OCI-LY7 (cell line): ENCODE measurements around the gene STMN1.

ENCODE experiments used
- EZH2phosphoT487 ChIP-seq: fragments of 200-600 bp; sonication (generic); IDR thresholded peaks from 2 replicates; pipeline ENCODE4 v1.6.1; 2018; ENCODE audit warnings: low read depth, borderline replicate concordance, mild to moderate bottlenecking, mixed run types, antibody characterized with exemption, low read length, moderate library complexity, mixed read lengths
- TF ChIP-seq, protein P1 (sequence below): fragments of 200-600 bp; sonication (generic); conservative IDR thresholded peaks from 2 replicates; pipeline ENCODE4 v1.5.1; 2014; ENCODE audit warnings: mild to moderate bottlenecking, antibody characterized with exemption, low read length, moderate library complexity, mixed read lengths

DNA sequence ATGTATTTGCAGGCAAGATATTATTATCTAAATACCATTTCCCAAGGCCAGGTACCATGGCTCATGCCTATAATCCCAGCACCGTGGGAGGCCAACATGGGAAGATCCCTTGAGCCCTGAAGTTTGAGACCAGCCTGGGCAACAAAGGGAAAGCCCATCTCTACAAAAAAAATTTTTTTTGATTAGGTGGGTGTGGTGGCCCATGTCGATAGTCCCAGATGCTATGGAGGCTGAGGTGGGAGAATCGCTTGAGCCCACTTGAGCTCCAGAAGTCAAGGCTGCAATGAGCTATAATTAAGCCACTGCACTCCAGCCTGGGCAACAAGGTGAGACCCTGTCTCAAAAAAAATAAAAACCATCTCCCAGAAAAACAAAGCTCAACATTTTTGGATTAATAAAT, 2.2 kb downstream of the STMN1 start:
- TF ChIP-seq, protein P1, sequence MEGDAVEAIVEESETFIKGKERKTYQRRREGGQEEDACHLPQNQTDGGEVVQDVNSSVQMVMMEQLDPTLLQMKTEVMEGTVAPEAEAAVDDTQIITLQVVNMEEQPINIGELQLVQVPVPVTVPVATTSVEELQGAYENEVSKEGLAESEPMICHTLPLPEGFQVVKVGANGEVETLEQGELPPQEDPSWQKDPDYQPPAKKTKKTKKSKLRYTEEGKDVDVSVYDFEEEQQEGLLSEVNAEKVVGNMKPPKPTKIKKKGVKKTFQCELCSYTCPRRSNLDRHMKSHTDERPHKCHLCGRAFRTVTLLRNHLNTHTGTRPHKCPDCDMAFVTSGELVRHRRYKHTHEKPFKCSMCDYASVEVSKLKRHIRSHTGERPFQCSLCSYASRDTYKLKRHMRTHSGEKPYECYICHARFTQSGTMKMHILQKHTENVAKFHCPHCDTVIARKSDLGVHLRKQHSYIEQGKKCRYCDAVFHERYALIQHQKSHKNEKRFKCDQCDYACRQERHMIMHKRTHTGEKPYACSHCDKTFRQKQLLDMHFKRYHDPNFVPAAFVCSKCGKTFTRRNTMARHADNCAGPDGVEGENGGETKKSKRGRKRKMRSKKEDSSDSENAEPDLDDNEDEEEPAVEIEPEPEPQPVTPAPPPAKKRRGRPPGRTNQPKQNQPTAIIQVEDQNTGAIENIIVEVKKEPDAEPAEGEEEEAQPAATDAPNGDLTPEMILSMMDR, result no peak
- no peak for TF ChIP-seq EZH2phosphoT487
